H9 (cell line): ENCODE results near the gene MAPK13. TPM values are rescaled to one million over a fixed set of nuclear protein-coding genes. Genes with fewer than 3 reads are reported as not detected.

ENCODE experiments used
- DNase-seq: peaks from one replicate; pipeline ENCODE4 v3.0.0-alpha.2; 2017
- H2AFZ ChIP-seq: one replicate; pipeline ENCODE4 v1.6.1; 2013; ENCODE audit warnings: mild to moderate bottlenecking, low read length, control low read depth, moderate library complexity
- H2AK5ac ChIP-seq: 2 replicates; pipeline ENCODE4 v1.6.1; 2013; ENCODE audit warnings: low read length, control low read depth, mixed read lengths; ENCODE audit not compliant: insufficient read length
- H2BK120ac ChIP-seq: one replicate; pipeline ENCODE4 v1.6.1; 2013; ENCODE audit warnings: low read depth, mild to moderate bottlenecking, low read length, control low read depth, inconsistent platforms; ENCODE audit not compliant: poor library complexity, severe bottlenecking
- H2BK12ac ChIP-seq: 2 replicates; pipeline ENCODE4 v1.6.1; 2013; ENCODE audit warnings: low read length, control low read depth, mixed read lengths, low read depth; ENCODE audit not compliant: insufficient read length
- H2BK15ac ChIP-seq: 2 replicates; pipeline ENCODE4 v1.6.1; 2013; ENCODE audit warnings: low read depth, low read length, control low read depth
- H2BK20ac ChIP-seq: one replicate; pipeline ENCODE4 v1.6.1; 2013; ENCODE audit warnings: low read depth, mild to moderate bottlenecking, low read length, control low read depth, inconsistent platforms; ENCODE audit not compliant: poor library complexity, severe bottlenecking
- H2BK5ac ChIP-seq: 2 replicates; pipeline ENCODE4 v1.6.1; 2013; ENCODE audit warnings: low read length, control low read depth, mixed read lengths; ENCODE audit not compliant: insufficient read length
- H3K14ac ChIP-seq: 2 replicates; pipeline ENCODE4 v1.6.1; 2013; ENCODE audit warnings: low read length, control low read depth; ENCODE audit not compliant: insufficient read depth
- H3K18ac ChIP-seq: 2 replicates; pipeline ENCODE4 v1.6.1; 2013; ENCODE audit warnings: low read depth, mild to moderate bottlenecking, mixed read lengths, low read length, control low read depth; ENCODE audit not compliant: insufficient read length
- H3K23ac ChIP-seq: 2 replicates; pipeline ENCODE4 v1.6.1; 2013; ENCODE audit warnings: low read length, control low read depth, mixed read lengths, low read depth; ENCODE audit not compliant: insufficient read length
- H3K23me2 ChIP-seq: 2 replicates; pipeline ENCODE4 v1.6.1; 2013; ENCODE audit warnings: low read depth, mild to moderate bottlenecking, mixed read lengths, low read length, control low read depth; ENCODE audit not compliant: insufficient read length, poor library complexity, severe bottlenecking
- H3K27ac ChIP-seq: 2 replicates; pipeline ENCODE4 v1.5.1; 2013; ENCODE audit warnings: low read length, control low read depth, mixed read lengths, low read depth; ENCODE audit not compliant: insufficient read length
- H3K27me3 ChIP-seq: 2 replicates; pipeline ENCODE4 v1.6.1; 2013; ENCODE audit warnings: low read length, control low read depth, inconsistent platforms; ENCODE audit not compliant: insufficient read depth
- H3K4ac ChIP-seq: 2 replicates; pipeline ENCODE4 v1.6.1; 2013; ENCODE audit warnings: low read depth, mild to moderate bottlenecking, control low read depth, inconsistent platforms, low read length, moderate library complexity
- H3K4me1 ChIP-seq: 2 replicates; pipeline ENCODE4 v1.6.1; 2013; ENCODE audit warnings: low read length, control low read depth, inconsistent platforms; ENCODE audit not compliant: insufficient read depth
- H3K4me2 ChIP-seq: 2 replicates; pipeline ENCODE4 v1.6.1; 2013; ENCODE audit warnings: low read length, control low read depth, mixed read lengths; ENCODE audit not compliant: insufficient read length, insufficient read depth
- H3K56ac ChIP-seq: 2 replicates; pipeline ENCODE4 v1.6.1; 2013; ENCODE audit warnings: low read depth, mild to moderate bottlenecking, mixed read lengths, low read length, control low read depth; ENCODE audit not compliant: insufficient read length
- H3K79me1 ChIP-seq: 2 replicates; pipeline ENCODE4 v1.6.1; 2013; ENCODE audit warnings: low read depth, mild to moderate bottlenecking, moderate library complexity, low read length, control low read depth, inconsistent platforms; ENCODE audit not compliant: insufficient read depth, poor library complexity, severe bottlenecking
- H3K79me2 ChIP-seq: 2 replicates; pipeline ENCODE4 v1.6.1; 2013; ENCODE audit warnings: low read length, control low read depth, inconsistent platforms; ENCODE audit not compliant: insufficient read depth
- H3K9ac ChIP-seq: 2 replicates; pipeline ENCODE4 v1.6.1; 2013; ENCODE audit warnings: low read length, control low read depth, mixed read lengths; ENCODE audit not compliant: insufficient read length; ENCODE audit errors: extremely low read depth
- H3K9me3 ChIP-seq: one replicate; pipeline ENCODE4 v1.6.1; 2013; ENCODE audit warnings: low read depth, low read length, inconsistent platforms; ENCODE audit not compliant: control insufficient read depth
- H3T11ph ChIP-seq: one replicate; pipeline ENCODE4 v1.6.1; 2013; ENCODE audit warnings: mild to moderate bottlenecking, low read length, control low read depth, inconsistent platforms
- H4K20me1 ChIP-seq: one replicate; pipeline ENCODE4 v1.6.1; 2013; ENCODE audit not compliant: control insufficient read depth, insufficient read length, insufficient read depth
- H4K5ac ChIP-seq: 2 replicates; pipeline ENCODE4 v1.6.1; 2013; ENCODE audit warnings: low read depth, mild to moderate bottlenecking, mixed read lengths, low read length, control low read depth; ENCODE audit not compliant: insufficient read length
- H4K8ac ChIP-seq: replicated peaks from 2 replicates; pipeline ENCODE4 v1.6.1; 2013; ENCODE audit warnings: low read length, control low read depth, mixed read lengths, low read depth; ENCODE audit not compliant: insufficient read length
- H4K91ac ChIP-seq: 2 replicates; pipeline ENCODE4 v1.6.1; 2013; ENCODE audit warnings: low read depth, mild to moderate bottlenecking, moderate library complexity, mixed read lengths, low read length, control low read depth; ENCODE audit not compliant: insufficient read length
- H3K27ac Mint-ChIP-seq, 3 experiments: 2 replicates in 2 of 3; 3 replicates in 1 of 3; pipeline ENCODE4 v1.8.0; 2020 to 2021; ENCODE audit warnings: mixed read lengths in 3 of 3, mild to moderate bottlenecking in 1 of 3, moderate library complexity in 1 of 3
- H3K27me3 Mint-ChIP-seq: 2 replicates; pipeline ENCODE4 v1.8.0; 2021; ENCODE audit warnings: low read depth, mild to moderate bottlenecking, moderate library complexity, mixed read lengths
- H3K36me3 Mint-ChIP-seq, 3 experiments: 2 replicates in 2 of 3; 3 replicates in 1 of 3; pipeline ENCODE4 v1.8.0; 2020 to 2021; ENCODE audit warnings: low read depth in 3 of 3, mixed read lengths in 3 of 3; ENCODE audit not compliant: insufficient read depth in 1 of 3
- H3K4me1 Mint-ChIP-seq, 2 experiments: 2 replicates each; pipeline ENCODE4 v1.8.0; 2020; ENCODE audit warnings: mixed read lengths in 2 of 2
- H3K4me3 Mint-ChIP-seq, 2 experiments: 2 replicates in 1 of 2; 3 replicates in 1 of 2; pipeline ENCODE4 v1.8.0; 2020 to 2021; ENCODE audit warnings: mild to moderate bottlenecking in 2 of 2, mixed read lengths in 2 of 2, moderate library complexity in 1 of 2
- H3K9me3 Mint-ChIP-seq, 2 experiments: 2 replicates in 1 of 2; 3 replicates in 1 of 2; pipeline ENCODE4 v1.8.0; 2020; ENCODE audit warnings: mild to moderate bottlenecking in 2 of 2, mixed read lengths in 2 of 2, moderate library complexity in 1 of 2
- WGBS: extraction: QIAGEN DNeasy Blood & Tissue Kit; methylation state at CpG from one replicate; pipeline ENCODE4 v1.1.7; 2013; ENCODE audit warnings: missing lambda C conversion rate, low lambda C conversion rate, mixed read lengths; ENCODE audit not compliant: insufficient read length; ENCODE audit errors: extremely low coverage; 5-methylcytosine and 5-hydroxymethylcytosine counted together
- total RNA-seq: library from RNA; stranded (reverse); gene quantifications from 2 replicates; pipeline ENCODE4 v1.2.1, GENCODE V29; 2021
- TF ChIP-seq, protein P1 (sequence below): fragments of 200-600 bp; sonication (generic); conservative IDR thresholded peaks from 3 replicates; pipeline ENCODE4 v1.8.0; 2021; ENCODE audit warnings: antibody characterized with exemption, mild to moderate bottlenecking

Gene MAPK13
- total RNA-seq, 1 experiment from 2014 or later: 18.9 TPM

- Histone ChIP-seq H4K20me1 (no peaks in the 10 kb centered on the region), H3K79me1 (no peaks in the 10 kb centered on the region), H4K8ac (no peak overlapping the region), H4K91ac (no peak overlapping the region), H3K79me2 (no peaks in the 10 kb centered on the region), H3K9me3 (no peaks in the 10 kb centered on the region), H2AFZ (no peak overlapping the region), H3K4me2 (no peak overlapping the region), H3K4me1 (no peaks in the 10 kb centered on the region), H3K23ac (no peak overlapping the region), H2BK5ac (no peak overlapping the region), H3K27me3 (no peaks in the 10 kb centered on the region), H3K14ac (no peak overlapping the region), H2AK5ac (no peak overlapping the region), H3T11ph (no peak overlapping the region), H2BK15ac (no peak overlapping the region), H4K5ac (no peak overlapping the region), H3K9ac (no peak overlapping the region), H2BK20ac (no peak overlapping the region), H2BK12ac (no peak overlapping the region), H3K18ac (no peak overlapping the region), H3K56ac (no peak overlapping the region), H2BK120ac (no peak overlapping the region), H3K27ac (no peak overlapping the region), H3K4ac (no peak overlapping the region), H3K23me2 (no peaks in the 10 kb centered on the region)
- Mint-ChIP-seq H3K4me3 (no peak overlapping the region), H3K9me3 (no peaks in the 10 kb centered on the region), H3K36me3 (peaks cover 0 to 14% (median 2%) of the 10 kb centered on the region in 3 experiments; a peak in 3 of 7 replicates), H3K27me3 (no peaks in the 10 kb centered on the region), H3K4me1 (peaks cover 0 to 6% of the 10 kb centered on the region in 2 experiments; a peak in 3 of 4 replicates), H3K27ac (peak overlapping the region in 1 of 3 experiments; percentile 34; a peak in 1 of 7 replicates)
- TF ChIP-seq, protein P1, sequence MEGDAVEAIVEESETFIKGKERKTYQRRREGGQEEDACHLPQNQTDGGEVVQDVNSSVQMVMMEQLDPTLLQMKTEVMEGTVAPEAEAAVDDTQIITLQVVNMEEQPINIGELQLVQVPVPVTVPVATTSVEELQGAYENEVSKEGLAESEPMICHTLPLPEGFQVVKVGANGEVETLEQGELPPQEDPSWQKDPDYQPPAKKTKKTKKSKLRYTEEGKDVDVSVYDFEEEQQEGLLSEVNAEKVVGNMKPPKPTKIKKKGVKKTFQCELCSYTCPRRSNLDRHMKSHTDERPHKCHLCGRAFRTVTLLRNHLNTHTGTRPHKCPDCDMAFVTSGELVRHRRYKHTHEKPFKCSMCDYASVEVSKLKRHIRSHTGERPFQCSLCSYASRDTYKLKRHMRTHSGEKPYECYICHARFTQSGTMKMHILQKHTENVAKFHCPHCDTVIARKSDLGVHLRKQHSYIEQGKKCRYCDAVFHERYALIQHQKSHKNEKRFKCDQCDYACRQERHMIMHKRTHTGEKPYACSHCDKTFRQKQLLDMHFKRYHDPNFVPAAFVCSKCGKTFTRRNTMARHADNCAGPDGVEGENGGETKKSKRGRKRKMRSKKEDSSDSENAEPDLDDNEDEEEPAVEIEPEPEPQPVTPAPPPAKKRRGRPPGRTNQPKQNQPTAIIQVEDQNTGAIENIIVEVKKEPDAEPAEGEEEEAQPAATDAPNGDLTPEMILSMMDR: no peak
- no peak for DNase-seq
- no CpG with 5 or more reads among the region's 3 CpGs for WGBS
Measured at GRCh38 chr6:36101691-36102090, 28.6 kb upstream of the MAPK13 start.
